NCI-H524 treated with DMSO at 0.1 percent for 48 hours (cell line): ENCODE results near the gene DNAH8.

Experiments used
- DNase-seq: peaks from one replicate; lab custom pipeline; 2025; lab: John Stamatoyannopoulos, UW

DNAH8 gene

GRCh38 chr6:39075010-39075686 lies 360.0 kb downstream of the DNAH8 start:
- no peak for DNase-seq

GRCh38 chr6:39075807-39076622 lies 360.9 kb downstream of the DNAH8 start:
- no peak for DNase-seq

- DNase-seq: no peak
Measured at GRCh38 chr6:39076623-39077535, 361.8 kb downstream of the DNAH8 start.

GRCh38 chr6:39077882-39078594 lies 362.9 kb downstream of the DNAH8 start:
- no peak for DNase-seq

- DNase-seq: no peak
Measured at GRCh38 chr6:39078695-39079094, 363.6 kb downstream of the DNAH8 start.

GRCh38 chr6:39079197-39080125 lies 364.4 kb downstream of the DNAH8 start:
- DNase-seq: no peak
